HG02763 (cell line): ENCODE data around the gene MYO5C.

Experiments
- ATAC-seq: cut with Tn5 transposase; IDR thresholded peaks from one replicate; pipeline ENCODE4 v1.9.1; 2021; ENCODE audit warnings: mild to moderate bottlenecking, moderate library complexity; ENCODE audit not compliant: unreplicated experiment

Gene MYO5C

GRCh38 chr15:52220251-52220650, 75.4 kb downstream of the MYO5C start:
- no peak for ATAC-seq

GRCh38 chr15:52218816-52219215, 76.8 kb downstream of the MYO5C start:
- ATAC-seq: no peak

DNA sequence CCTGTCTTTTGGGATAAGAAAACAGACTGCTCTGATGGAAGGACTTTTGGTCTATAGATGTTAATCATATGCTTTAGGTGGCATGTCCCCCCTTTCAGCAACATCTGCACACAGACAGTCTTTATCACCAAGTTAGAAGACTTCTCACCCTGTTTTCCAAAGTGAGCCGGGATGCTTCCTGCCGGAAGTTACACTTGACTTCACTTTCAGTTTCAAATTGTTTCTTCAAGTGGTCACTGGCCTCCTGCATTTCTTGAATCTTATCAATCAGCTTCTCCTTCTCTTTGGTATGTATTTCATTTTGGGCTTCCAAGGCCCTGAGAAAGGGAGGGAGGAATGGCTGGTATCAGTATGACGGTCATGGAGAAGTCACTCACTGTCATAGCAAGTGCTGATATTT, 77.2 kb downstream of the MYO5C start:
- ATAC-seq: no peak

- no peak for ATAC-seq
These were observed 78.4 kb downstream of the MYO5C start for GRCh38 chr15:52217186-52217585.

DNA sequence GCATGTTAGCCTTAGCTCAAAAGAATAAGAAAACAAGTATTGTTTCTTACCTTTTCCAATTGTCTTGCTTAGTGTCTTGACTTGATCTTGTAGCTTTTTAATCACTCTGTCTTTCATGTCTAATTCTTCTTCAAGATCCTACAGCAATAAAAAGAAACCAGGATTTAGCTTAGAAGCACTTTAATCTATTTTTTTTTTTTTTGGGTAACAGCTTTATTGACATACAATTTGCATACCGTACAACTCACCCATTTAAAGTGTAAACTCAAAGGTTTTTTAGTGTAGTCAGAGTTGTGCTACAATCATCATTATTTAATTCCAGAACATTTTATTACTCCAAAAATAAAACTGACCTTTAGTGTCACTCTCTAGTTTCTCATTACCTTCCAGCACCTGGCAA, 81.1 kb downstream of the MYO5C start:
- no peak for ATAC-seq

- ATAC-seq: no peak
These were observed 82.4 kb downstream of the MYO5C start for GRCh38 chr15:52213206-52213605.

- ATAC-seq: peak; percentile 67
These were observed 87.2 kb downstream of the MYO5C start for GRCh38 chr15:52208306-52208946.

DNA sequence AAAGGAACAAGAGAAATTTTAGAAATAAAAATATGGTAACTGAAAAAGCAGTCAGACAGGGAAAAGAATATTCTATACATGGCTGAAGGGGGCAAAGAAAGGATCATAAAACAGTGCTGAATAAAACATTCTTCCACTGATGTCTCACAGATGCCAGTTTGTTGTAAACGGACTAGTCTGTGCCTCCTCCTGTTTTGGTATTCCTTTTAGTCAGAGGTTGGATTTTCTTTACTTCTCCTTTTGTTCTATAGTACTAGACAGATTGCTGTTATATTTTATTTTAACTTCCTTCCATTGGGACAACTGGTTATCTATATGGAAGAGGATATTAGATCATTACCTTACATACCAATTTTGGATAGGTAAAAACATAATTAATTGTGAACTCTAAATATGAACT, 88.4 kb downstream of the MYO5C start:
- no peak for ATAC-seq

GRCh38 chr15:52206446-52206845, 89.2 kb downstream of the MYO5C start:
- ATAC-seq: no peak

GRCh38 chr15:52204657-52205056, 90.9 kb downstream of the MYO5C start:
- no peak for ATAC-seq

GRCh38 chr15:52200831-52201365, 94.7 kb downstream of the MYO5C start:
- ATAC-seq: no peak

DNA sequence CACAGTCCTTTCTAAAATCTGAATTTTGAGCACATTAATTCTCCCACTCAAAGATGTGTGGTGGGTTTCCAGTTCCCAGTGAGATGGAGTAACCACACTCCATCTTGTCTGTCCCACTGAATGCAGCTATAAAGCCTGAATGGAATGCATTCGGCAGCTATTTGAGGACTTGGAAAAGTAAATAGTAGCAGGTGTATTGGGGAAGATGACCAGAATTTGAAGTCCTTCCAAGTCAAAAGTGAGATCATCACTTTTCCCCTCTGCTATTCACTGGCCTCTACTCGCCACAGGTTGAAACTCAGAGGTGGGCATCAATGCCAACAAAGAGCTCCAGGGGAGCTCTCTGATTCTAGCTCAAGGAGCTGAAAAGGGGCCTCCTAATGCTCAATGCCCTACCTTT, 96.3 kb downstream of the MYO5C start:
- no peak for ATAC-seq

DNA sequence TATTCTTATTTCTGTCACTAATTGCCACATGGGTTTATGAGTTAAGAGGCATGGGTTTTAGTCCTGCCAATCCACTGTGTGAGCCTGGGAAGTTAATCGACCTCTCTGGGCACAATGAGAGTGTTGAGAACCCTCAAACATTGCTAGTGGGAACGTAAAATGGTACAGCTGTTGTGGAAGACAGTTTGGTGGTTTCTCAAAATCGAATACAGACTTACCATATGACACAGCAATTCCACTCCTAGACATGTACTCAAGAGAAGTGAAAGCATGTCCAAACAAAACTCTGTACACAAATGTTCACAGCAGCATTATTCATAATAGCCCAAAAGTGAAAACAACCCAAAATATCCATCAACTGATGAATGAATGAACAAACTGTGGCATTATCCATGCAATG, 98.7 kb downstream of the MYO5C start:
- no peak for ATAC-seq

GRCh38 chr15:52193791-52194190, 101.8 kb downstream of the MYO5C start:
- no peak for ATAC-seq

GRCh38 chr15:52193321-52193720, 102.3 kb downstream of the MYO5C start:
- no peak for ATAC-seq

DNA sequence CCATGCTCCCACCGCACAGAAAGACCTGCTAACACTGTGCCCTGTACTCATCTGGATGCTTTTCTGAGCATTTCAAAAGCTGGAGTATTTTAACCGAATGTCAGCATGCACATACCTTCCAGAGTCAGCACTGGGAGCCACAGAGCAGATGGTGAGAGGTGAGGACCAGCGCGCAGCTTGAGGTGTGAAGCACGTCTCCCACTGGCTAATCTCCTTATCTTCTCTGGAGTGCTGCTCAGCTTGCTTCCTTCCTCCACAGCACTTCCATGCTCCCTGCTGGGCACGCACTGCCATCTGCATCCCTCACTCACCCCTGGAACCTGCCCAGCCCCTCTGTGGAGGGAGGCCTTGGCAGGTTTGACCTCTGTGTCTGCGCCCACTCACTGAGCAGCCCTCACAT, 104.4 kb downstream of the MYO5C start, which contains the start of gene GNB5:
TSS of gene GNB5 (minus strand) at position 186 of the 400 bp plus-strand sequence. CDS start 6,716 bp downstream, outside the sequence.
- no peak for ATAC-seq

GRCh38 chr15:52186651-52187486, 108.7 kb downstream of the MYO5C start:
- ATAC-seq: no peak

- no peak for ATAC-seq
These were observed 110.4 kb downstream of the MYO5C start for GRCh38 chr15:52185151-52185561.

- no peak for ATAC-seq
These were observed 110.9 kb downstream of the MYO5C start for GRCh38 chr15:52184721-52185120.

DNA sequence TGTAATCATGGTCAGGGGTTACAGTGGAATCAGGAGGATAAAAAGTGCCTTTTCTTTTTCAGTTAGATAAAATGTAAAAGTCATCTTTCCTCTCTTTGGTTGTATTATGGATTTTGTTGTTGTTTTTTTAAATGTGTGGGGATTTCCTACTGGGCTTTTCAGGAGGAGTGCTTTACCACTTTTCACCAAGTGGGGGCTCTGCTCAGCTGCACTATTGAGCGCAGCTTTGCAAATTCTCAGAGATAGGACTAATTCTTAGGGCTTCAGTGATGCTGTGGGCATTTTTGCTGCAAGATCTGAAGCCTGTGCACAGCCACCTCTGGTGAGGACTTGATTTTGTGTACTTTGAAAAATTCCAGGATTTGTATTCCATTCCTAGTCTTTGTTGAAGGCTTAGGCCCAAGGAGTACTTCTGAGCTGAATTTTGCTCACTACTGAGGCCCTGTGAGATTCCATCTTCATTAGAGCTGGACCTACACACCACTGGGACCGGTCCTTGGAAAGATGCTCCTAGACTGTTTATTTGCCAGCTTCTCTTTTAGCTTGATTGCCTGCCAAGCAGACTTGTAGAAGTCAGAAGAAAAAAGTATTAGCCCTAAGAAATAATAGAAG, 111.9 kb downstream of the MYO5C start:
- ATAC-seq: no peak

DNA sequence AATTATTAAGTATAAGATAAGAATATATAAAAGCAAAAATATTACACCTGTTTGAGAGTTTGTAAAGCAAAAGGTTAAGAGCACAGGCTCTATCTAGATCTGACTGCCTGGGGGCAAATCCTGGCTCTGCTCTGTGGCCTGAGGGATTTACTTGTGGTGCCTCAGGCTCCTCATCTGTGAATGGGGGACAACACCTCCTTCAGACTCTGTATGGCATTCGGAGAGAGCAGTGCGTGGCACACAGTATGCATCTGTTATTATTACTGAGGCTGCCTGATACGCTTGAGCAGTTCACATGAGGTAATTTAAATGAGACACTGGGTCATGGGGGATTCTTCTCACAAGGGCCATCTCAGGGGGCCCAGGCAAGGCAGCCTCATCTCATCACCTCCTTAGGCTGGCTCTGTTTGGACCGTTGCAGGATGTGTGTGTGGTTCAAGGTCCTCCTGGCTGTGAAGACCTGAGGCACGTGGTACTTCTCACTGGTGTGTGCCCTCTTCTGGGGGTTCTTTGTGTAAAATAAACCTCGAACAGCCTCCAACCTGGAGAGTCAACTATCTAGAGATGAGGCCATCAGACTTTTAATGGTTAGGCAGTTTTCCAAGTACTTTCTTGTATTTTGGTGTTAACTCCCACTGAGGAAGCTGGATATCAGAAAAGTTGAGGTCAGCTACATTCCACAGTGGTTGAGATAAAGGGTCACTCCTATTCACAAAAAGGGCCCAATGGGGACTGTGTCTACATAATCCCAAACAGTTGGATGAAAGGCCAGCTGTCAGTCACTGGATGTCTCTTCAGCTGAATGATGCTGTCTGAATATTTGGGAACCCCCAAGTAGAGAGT, 113.4 kb downstream of the MYO5C start:
- ATAC-seq: no peak
